ENCODE results near the gene ANKRD28. TPM values are rescaled to one million over a fixed set of nuclear protein-coding genes. Genes with fewer than 3 reads are reported as not detected.

Gene ANKRD28
- total and polyA plus RNA-seq, 9 of the 15 experiments (the other 6 are each of a cell fraction or from before 2014, with no cell fraction given) = 11.7 to 66.0 (median 36.7) TPM

- peak; percentile 70 to 80 for TF ChIP-seq RCOR1 (IDR thresholded peaks at IDR 0.05; ENCODE audit: borderline replicate concordance in 1 of 2, low read depth in 2 of 2, low read length in 2 of 2)
- no peak for TF ChIP-seq SIRT6 (IDR thresholded peaks at IDR 0.05; ENCODE audit: low read depth, low read length)
- no peak; the same call in 1 of the 2 replicates for TF ChIP-seq RNF2 (IDR thresholded peaks at IDR 0.05)
- no peak for TF ChIP-seq FOXJ3 (CRISPR knock-in tag; IDR thresholded peaks at IDR 0.05)
- TF ChIP-seq GTF2E2 (tag; IDR thresholded peaks at IDR 0.05) = 0 out of 2 replicates have a peak, but pooled peaks have one; percentile 36
- no peak for TF ChIP-seq CBX2 (IDR thresholded peaks at IDR 0.05; ENCODE audit: insufficient read depth, low read length, poor library complexity, severe bottlenecking)
- no peak for TF ChIP-seq ZNF263 (CRISPR knock-in tag; IDR thresholded peaks at IDR 0.05; ENCODE audit: borderline replicate concordance)
- no peak for TF ChIP-seq ZNF3 (CRISPR knock-in tag; IDR thresholded peaks at IDR 0.05)
- TF ChIP-seq ARID3A (IDR thresholded peaks at IDR 0.05; ENCODE audit: borderline replicate concordance, low read depth, low read length) = 0 out of 2 replicates have a peak, but pooled peaks have one; percentile 65
- TF ChIP-seq PBX2 (CRISPR knock-in tag; IDR thresholded peaks at IDR 0.05; ENCODE audit: low read depth) = no peak
- TF ChIP-seq PBX2 (tag; conservative IDR thresholded peaks at IDR 0.05; ENCODE audit: low read depth) = no peak
- peak; percentile 62 for TF ChIP-seq MAFK (IDR thresholded peaks at IDR 0.05; ENCODE audit: low read length)
- no peak for TF ChIP-seq ZNF184 (CRISPR knock-in tag; IDR thresholded peaks at IDR 0.05)
- peak; percentile 38 for TF ChIP-seq CCNT2 (IDR thresholded peaks at IDR 0.05; ENCODE audit: borderline replicate concordance, extremely low read depth, insufficient read length, low read depth, low read length)
- peak; percentile 67 to 69; a peak in 3 of 4 replicates for TF ChIP-seq FOXK2 (conservative IDR thresholded peaks at IDR 0.05 in 1 of 2, IDR thresholded peaks at IDR 0.05 in 1 of 2; ENCODE audit: low read depth in 2 of 2)
- TF ChIP-seq ZC3H8 (IDR thresholded peaks at IDR 0.05) = no peak
- no peak for TF ChIP-seq KLF10 (CRISPR knock-in tag; IDR thresholded peaks at IDR 0.05)
- TF ChIP-seq ZNF79 (CRISPR knock-in tag; IDR thresholded peaks at IDR 0.05; ENCODE audit: low read depth) = no peak
These were observed at the start of gene ANKRD28 (continued) for GRCh38 chr3:15797642-15798303.

Measured in K562 (cell line).